HepG2 (cell line): ENCODE results near the gene OR2K2. TPM values are rescaled to one million over a fixed set of nuclear protein-coding genes. Genes with fewer than 3 reads are reported as not detected.

Experiments used
- ATF7 ChIP-seq, 2 experiments: fragments of 450-650 bp in 1 of 2; sonication (generic) in 1 of 2; formaldehyde crosslinking in 1 of 2; IDR thresholded peaks; 2 replicates each; pipeline versions ENCODE4 v1.4.0 to v1.6.1; 2016 to 2020; ENCODE audit warnings: antibody characterized with exemption in 1 of 2, mild to moderate bottlenecking in 1 of 2, missing genetic modification reagents in 1 of 2
- BCL6 ChIP-seq: IDR thresholded peaks from 2 replicates; pipeline ENCODE4 v1.6.1; 2016; ENCODE audit warnings: missing genetic modification reagents, missing compliant biosample characterization
- GMEB2 ChIP-seq: IDR thresholded peaks from 2 replicates; pipeline ENCODE4 v1.6.1; 2016; ENCODE audit warnings: missing biosample characterization, missing genetic modification reagents, low read depth
- HDAC2 ChIP-seq: sonication (generic); formaldehyde crosslinking; IDR thresholded peaks from 2 replicates; pipeline ENCODE4 v1.4.0; 2020; ENCODE audit warnings: missing genetic modification reagents
- HNRNPUL1 ChIP-seq: fragments of 200-400 bp; formaldehyde crosslinking; IDR thresholded peaks from 2 replicates; pipeline ENCODE4 v1.6.1; 2017; ENCODE audit warnings: low read depth, mild to moderate bottlenecking, low read length, moderate library complexity
- IKZF1 ChIP-seq: fragments of 450-650 bp; IDR thresholded peaks from 2 replicates; pipeline ENCODE4 v1.7.1; 2016
- ISX ChIP-seq: sonication (generic); formaldehyde crosslinking; conservative IDR thresholded peaks from 2 replicates; pipeline ENCODE4 v1.5.0; 2020; ENCODE audit warnings: missing genetic modification reagents
- MIER3 ChIP-seq: IDR thresholded peaks from 2 replicates; pipeline ENCODE4 v1.6.1; 2016; ENCODE audit warnings: missing compliant biosample characterization, borderline replicate concordance
- NCOR1 ChIP-seq: fragments of 200-600 bp; sonication (generic); IDR thresholded peaks from 2 replicates; pipeline ENCODE4 v1.7.0; 2017; ENCODE audit warnings: antibody characterized with exemption, low read length, borderline replicate concordance
- NFYC ChIP-seq: IDR thresholded peaks from 2 replicates; pipeline ENCODE4 v1.6.1; 2016; ENCODE audit warnings: missing genetic modification reagents, missing compliant biosample characterization
- PAXIP1 ChIP-seq: sonication (generic); formaldehyde crosslinking; conservative IDR thresholded peaks from 2 replicates; pipeline ENCODE4 v1.4.0; 2020; ENCODE audit warnings: mild to moderate bottlenecking, missing genetic modification reagents, moderate library complexity
- PHF21A ChIP-seq: sonication (generic); formaldehyde crosslinking; IDR thresholded peaks from 2 replicates; pipeline ENCODE4 v1.5.0; 2020; ENCODE audit warnings: mild to moderate bottlenecking, missing genetic modification reagents
- RNF2 ChIP-seq: fragments of 450-650 bp; conservative IDR thresholded peaks from 2 replicates; pipeline ENCODE4 v1.6.1; 2016; ENCODE audit warnings: low read depth
- TARDBP ChIP-seq: sonication (generic); formaldehyde crosslinking; IDR thresholded peaks from 2 replicates; pipeline ENCODE4 v1.8.0; 2022; ENCODE audit warnings: mild to moderate bottlenecking, missing genetic modification reagents
- TFE3 ChIP-seq: IDR thresholded peaks from 2 replicates; pipeline ENCODE4 v1.6.1; 2016
- THAP11 ChIP-seq: IDR thresholded peaks from 2 replicates; pipeline ENCODE4 v1.6.1; 2016; ENCODE audit warnings: missing biosample characterization, missing genetic modification reagents
- XRCC5 ChIP-seq: fragments of 200-400 bp; formaldehyde crosslinking; optimal IDR thresholded peaks from 2 replicates; pipeline ENCODE3; 2017; ENCODE audit warnings: mild to moderate bottlenecking, low read length
- YEATS4 ChIP-seq: sonication (generic); formaldehyde crosslinking; IDR thresholded peaks from 2 replicates; pipeline ENCODE4 v1.4.0; 2020; ENCODE audit warnings: missing genetic modification reagents, borderline replicate concordance
- ZBTB21 ChIP-seq: sonication (generic); formaldehyde crosslinking; IDR thresholded peaks from 2 replicates; pipeline ENCODE4 v1.4.0; 2020; ENCODE audit warnings: missing genetic modification reagents
- ZNF138 ChIP-seq: sonication (generic); formaldehyde crosslinking; IDR thresholded peaks from 2 replicates; pipeline ENCODE4 v1.5.0; 2020; ENCODE audit warnings: mild to moderate bottlenecking, low read depth, missing genetic modification reagents
- ZNF160 ChIP-seq: sonication (generic); formaldehyde crosslinking; IDR thresholded peaks from 2 replicates; pipeline ENCODE4 v1.8.0; 2022; ENCODE audit warnings: mild to moderate bottlenecking, inconsistent platforms, missing genetic modification reagents
- ZNF205 ChIP-seq: IDR thresholded peaks from 2 replicates; pipeline ENCODE4 v1.6.1; 2018; ENCODE audit warnings: missing biosample characterization, missing genetic modification reagents
- ZSCAN9 ChIP-seq: IDR thresholded peaks from 2 replicates; pipeline ENCODE4 v1.6.1; 2016; ENCODE audit warnings: borderline replicate concordance
- polyA plus RNA-seq, 8 experiments: library from polyadenylated mRNA; depleted of rRNA in 3 of 8; stranded (reverse) in 7 of 8; unstranded in 1 of 8; fragments of >200 nt; fragmentation: Illumina TruSeq in 4 of 8; extraction: Trizol in 4 of 8; gene quantifications; 2 replicates each; pipeline versions ENCODE4 v1.2.1 to v1.2.3, GENCODE V29; 2011 to 2016; ENCODE audit warnings: low read depth in 4 of 8, missing spikeins in 1 of 8, mixed read lengths in 1 of 8; ENCODE audit not compliant: insufficient read depth in 1 of 8
- total RNA-seq, 5 experiments: library from RNA; depleted of rRNA; stranded (reverse); fragments of >200 nt; fragmentation: Illumina TruSeq; extraction: Trizol; gene quantifications; 2 replicates each; pipeline ENCODE4 v1.2.3, GENCODE V29; 2016; ENCODE audit warnings: low read depth in 1 of 5

OR2K2 gene
- total and polyA plus RNA-seq, 2 of the 13 experiments (the other 11 are each of a cell fraction or from before 2014, with no cell fraction given), result not detected

GRCh38 chr9:111348821-111349271 lies 18.8 kb upstream of the OR2K2 start (continued):
- TF ChIP-seq ZNF160 (no peak), NFYC (CRISPR knock-in tag) (peak; percentile 21; the same call in 1 of the 2 replicates), TFE3 (CRISPR knock-in tag) (peak; percentile 40; the same call in 1 of the 2 replicates), ZNF205 (CRISPR knock-in tag) (peak; percentile 51; the same call in 1 of the 2 replicates), ZBTB21 (CRISPR knock-in tag) (no peak), HNRNPUL1 (peak; percentile 94), ZSCAN9 (peak; percentile 46; the same call in 1 of the 2 replicates), MIER3 (CRISPR knock-in tag) (peak; percentile 83; the same call in 1 of the 2 replicates), YEATS4 (CRISPR knock-in tag) (no peak), THAP11 (CRISPR knock-in tag) (peak; percentile 31; the same call in 1 of the 2 replicates), ATF7 (IDR thresholded peaks at IDR 0.05) (no peak), ATF7 (CRISPR knock-in tag; IDR thresholded peaks at IDR 0.05) (no peak), ISX (no peak), PAXIP1 (CRISPR knock-in tag) (peak; percentile 83), GMEB2 (CRISPR knock-in tag) (no peak), TARDBP (peak; percentile 69; the same call in 1 of the 2 replicates), XRCC5 (no peak), NCOR1 (peak; percentile 66; the same call in 1 of the 2 replicates), PHF21A (CRISPR knock-in tag) (peak; percentile 53), IKZF1 (no peak), ZNF138 (no peak), RNF2 (no peak), BCL6 (CRISPR knock-in tag) (peak; percentile 97), HDAC2 (CRISPR knock-in tag) (peak; percentile 99)
